Cardiac muscle cell (in vitro differentiated cells and primary cell): ENCODE measurements around the gene PRRT4. TPM values are rescaled to one million over a fixed set of nuclear protein-coding genes. Genes with fewer than 3 reads are reported as not detected.

Experiments
- DNase-seq, 2 donors: peaks; one replicate each; pipeline versions ENCODE4 v3.0.0 to v3.0.0-alpha.2; 2010 to 2017; ENCODE audit warnings: low read depth in 1 of 2, low spot score in 1 of 2
- H3K27ac ChIP-seq: fragments of 200-600 bp; sonication (generic); 2 replicates; pipeline ENCODE4 v1.5.1; 2016
- H3K27me3 ChIP-seq: fragments of 200-600 bp; sonication (generic); 2 replicates; pipeline ENCODE4 v1.6.0; 2016; ENCODE audit warnings: control low read depth
- H3K36me3 ChIP-seq: fragments of 200-600 bp; sonication (generic); 2 replicates; pipeline ENCODE4 v1.5.1; 2016; ENCODE audit warnings: control low read depth
- H3K4me1 ChIP-seq: fragments of 200-600 bp; sonication (generic); 2 replicates; pipeline ENCODE4 v1.8.1; 2017; ENCODE audit warnings: low read depth, mild to moderate bottlenecking, mixed run types
- H3K4me3 ChIP-seq: fragments of 200-600 bp; sonication (generic); 2 replicates; pipeline ENCODE4 v1.5.1; 2016; ENCODE audit warnings: mild to moderate bottlenecking
- H3K9me3 ChIP-seq: fragments of 200-600 bp; sonication (generic); 2 replicates; pipeline ENCODE4 v1.5.1; 2017; ENCODE audit warnings: low read depth, mild to moderate bottlenecking, control low read depth
- polyA plus RNA-seq: library from polyadenylated mRNA; unstranded; fragments of >200 nt; fragmentation: Nextera tagmentation; extraction: Ambion mirVana; gene quantifications from 2 replicates; pipeline ENCODE4 v1.2.1, GENCODE V29; 2016
- total RNA-seq: library from RNA; depleted of rRNA; stranded (reverse); fragments of >200 nt; gene quantifications from 2 replicates; pipeline ENCODE4 v1.2.3, GENCODE V29; 2016
- TF ChIP-seq, protein P1 (sequence below): IDR thresholded peaks from 2 replicates; pipeline ENCODE4 v1.5.1; 2012; ENCODE audit warnings: low read depth, mild to moderate bottlenecking, low read length

PRRT4 gene
- total and polyA plus RNA-seq, 2 experiments from 2014 or later = 13.2 to 26.6 TPM

DNA sequence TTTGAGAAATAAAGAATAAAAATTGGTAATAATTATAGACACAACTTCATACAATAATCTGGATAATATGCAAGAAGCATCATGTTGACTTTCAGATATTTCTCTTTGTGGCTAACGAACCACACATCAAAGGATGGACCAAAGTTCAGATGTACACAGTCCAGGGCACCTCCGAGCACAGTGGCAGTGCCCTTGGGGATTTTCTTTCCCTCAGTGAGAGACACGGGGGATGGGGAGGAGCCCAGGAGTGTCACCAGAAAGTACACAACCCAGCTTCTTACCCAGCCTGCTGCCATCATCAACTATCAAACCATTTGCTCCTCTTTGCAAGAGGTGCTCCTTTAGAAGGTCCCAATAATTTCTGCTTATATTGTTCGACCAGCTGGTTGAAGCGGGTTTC, 51.0 kb downstream of the PRRT4 start:
- H3K27me3 ChIP-seq = no peaks in the 10 kb centered on the region
- H3K4me3 ChIP-seq = no peak overlapping the region
- TF ChIP-seq, protein P1, sequence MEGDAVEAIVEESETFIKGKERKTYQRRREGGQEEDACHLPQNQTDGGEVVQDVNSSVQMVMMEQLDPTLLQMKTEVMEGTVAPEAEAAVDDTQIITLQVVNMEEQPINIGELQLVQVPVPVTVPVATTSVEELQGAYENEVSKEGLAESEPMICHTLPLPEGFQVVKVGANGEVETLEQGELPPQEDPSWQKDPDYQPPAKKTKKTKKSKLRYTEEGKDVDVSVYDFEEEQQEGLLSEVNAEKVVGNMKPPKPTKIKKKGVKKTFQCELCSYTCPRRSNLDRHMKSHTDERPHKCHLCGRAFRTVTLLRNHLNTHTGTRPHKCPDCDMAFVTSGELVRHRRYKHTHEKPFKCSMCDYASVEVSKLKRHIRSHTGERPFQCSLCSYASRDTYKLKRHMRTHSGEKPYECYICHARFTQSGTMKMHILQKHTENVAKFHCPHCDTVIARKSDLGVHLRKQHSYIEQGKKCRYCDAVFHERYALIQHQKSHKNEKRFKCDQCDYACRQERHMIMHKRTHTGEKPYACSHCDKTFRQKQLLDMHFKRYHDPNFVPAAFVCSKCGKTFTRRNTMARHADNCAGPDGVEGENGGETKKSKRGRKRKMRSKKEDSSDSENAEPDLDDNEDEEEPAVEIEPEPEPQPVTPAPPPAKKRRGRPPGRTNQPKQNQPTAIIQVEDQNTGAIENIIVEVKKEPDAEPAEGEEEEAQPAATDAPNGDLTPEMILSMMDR = no peak
- no peak overlapping the region for H3K27ac ChIP-seq
- H3K4me1 ChIP-seq = no peaks in the 10 kb centered on the region
- peaks cover 55% of the 10 kb centered on the region for H3K36me3 ChIP-seq
- H3K9me3 ChIP-seq = no peaks in the 10 kb centered on the region
- no peak for DNase-seq

DNA sequence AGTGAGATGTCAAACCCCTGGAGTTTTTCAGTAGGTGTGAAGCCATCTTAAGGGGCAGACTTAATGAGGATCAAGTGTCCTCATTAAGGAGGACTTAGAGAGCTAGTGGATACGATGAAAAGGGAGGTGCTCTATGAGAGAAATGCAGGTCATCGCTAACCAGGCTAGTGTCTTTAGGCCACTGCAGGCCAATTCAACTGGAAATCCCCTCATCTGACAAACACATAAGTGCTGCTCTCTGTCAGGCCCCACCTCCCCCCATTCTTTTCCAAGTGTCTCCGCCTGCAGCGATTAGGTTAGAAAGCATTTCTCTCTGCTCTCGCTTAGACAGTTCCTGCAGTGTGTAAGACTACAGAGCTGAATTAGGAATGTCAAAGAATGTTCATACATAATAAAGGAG, 51.5 kb downstream of the PRRT4 start:
- Histone ChIP-seq H3K27ac (no peak overlapping the region), H3K4me3 (no peak overlapping the region), H3K4me1 (no peaks in the 10 kb centered on the region), H3K36me3 (peaks cover 51% of the 10 kb centered on the region), H3K27me3 (no peaks in the 10 kb centered on the region), H3K9me3 (no peaks in the 10 kb centered on the region)
- TF ChIP-seq, protein P1 = no peak
- peak in 1 of 2 donors; percentile 18 for DNase-seq

DNA sequence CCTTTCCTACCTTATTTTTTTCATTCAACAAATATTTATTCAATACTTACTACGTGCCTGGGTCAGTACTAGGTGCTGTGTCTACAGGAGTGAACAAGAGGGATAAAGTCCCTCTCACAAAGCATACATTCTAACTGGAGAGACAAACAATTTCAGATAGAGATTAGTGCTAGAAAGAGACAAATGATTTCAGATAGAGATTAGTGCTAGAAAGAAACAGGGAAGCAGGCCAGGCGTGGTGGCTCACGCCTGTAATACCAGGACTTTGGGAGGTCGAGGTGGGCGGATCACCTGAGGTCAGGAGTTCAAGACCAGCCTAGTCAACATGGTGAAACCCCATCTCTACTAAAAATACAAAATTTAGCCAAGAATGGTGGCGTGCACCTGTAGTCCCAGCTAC, 52.4 kb downstream of the PRRT4 start:
- Histone ChIP-seq H3K4me3 (no peak overlapping the region), H3K27me3 (no peaks in the 10 kb centered on the region), H3K27ac (no peak overlapping the region), H3K36me3 (peaks cover 43% of the 10 kb centered on the region), H3K4me1 (no peaks in the 10 kb centered on the region), H3K9me3 (no peaks in the 10 kb centered on the region)
- no peak for DNase-seq
- TF ChIP-seq, protein P1 = no peak

DNA sequence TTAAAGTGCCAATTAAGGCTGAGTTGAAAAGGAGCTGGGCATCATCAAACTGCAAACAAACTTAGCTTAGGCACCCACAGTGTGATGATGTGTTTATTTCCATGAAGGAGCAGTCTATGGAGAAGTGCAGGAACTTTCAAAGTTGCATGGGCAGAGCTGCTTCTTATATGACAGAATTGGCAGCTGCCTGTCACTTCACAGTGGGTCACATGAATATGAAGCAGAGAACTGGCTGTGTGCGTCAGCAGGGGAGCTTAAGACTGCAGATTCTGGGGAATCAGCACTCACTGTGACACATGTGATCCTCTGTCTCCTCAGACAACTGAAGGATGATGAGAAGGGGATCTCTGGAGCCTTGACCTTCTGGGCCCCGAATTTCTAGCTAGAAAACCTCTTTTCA, 54.4 kb downstream of the PRRT4 start:
- no peaks in the 10 kb centered on the region for H3K27me3 ChIP-seq
- H3K27ac ChIP-seq = no peak overlapping the region
- no peaks in the 10 kb centered on the region for H3K9me3 ChIP-seq
- no peak for DNase-seq
- no peaks in the 10 kb centered on the region for H3K4me1 ChIP-seq
- peaks cover 36% of the 10 kb centered on the region for H3K36me3 ChIP-seq
- no peak overlapping the region for H3K4me3 ChIP-seq
- TF ChIP-seq, protein P1 = no peak

DNA sequence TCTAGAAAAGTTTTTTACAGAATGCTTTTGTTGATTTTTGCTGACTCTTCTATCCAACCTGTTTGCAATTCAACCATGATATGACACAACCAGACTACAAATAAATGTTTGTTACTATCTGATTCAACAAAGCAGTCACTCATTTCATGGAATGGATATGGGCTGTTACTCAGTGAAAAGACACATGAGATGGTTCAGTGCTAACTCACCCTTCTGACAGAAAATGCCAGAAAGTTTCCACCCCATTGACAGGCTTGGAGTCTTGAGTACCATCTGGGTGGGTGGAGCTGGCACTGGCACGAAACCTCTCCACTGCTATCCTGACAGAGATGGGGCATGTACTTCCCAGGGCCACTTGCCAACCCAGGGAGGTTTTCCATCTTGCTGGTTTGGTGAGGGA, 57.3 kb downstream of the PRRT4 start:
- Histone ChIP-seq H3K4me3 (no peak overlapping the region), H3K36me3 (peaks cover 17% of the 10 kb centered on the region), H3K27ac (no peak overlapping the region), H3K9me3 (no peaks in the 10 kb centered on the region), H3K27me3 (no peaks in the 10 kb centered on the region), H3K4me1 (no peaks in the 10 kb centered on the region)
- DNase-seq = no peak
- TF ChIP-seq, protein P1 = no peak

DNA sequence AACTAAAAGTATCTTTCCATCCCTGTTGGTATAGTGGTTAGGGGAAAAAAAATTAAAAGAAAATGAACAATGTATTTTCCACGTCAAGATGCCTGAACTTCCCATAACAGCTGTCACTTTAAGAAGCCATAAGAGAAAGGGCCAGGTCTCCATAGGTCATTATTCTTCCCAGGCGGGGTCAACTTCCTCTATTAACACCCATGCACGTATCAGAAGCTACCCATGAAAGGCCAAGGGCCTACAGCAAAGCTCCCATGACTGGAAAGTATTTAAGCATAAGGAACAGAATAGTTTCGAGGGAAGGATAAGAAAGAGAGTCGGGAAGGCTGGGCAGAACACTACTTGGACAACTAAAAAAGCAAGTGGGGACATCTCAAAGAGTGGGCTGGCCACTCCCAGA, 57.8 kb downstream of the PRRT4 start:
- H3K27ac ChIP-seq = no peak overlapping the region
- no peaks in the 10 kb centered on the region for H3K9me3 ChIP-seq
- no peaks in the 10 kb centered on the region for H3K4me1 ChIP-seq
- no peak overlapping the region for H3K4me3 ChIP-seq
- no peak for DNase-seq
- TF ChIP-seq, protein P1 = no peak
- H3K27me3 ChIP-seq = no peaks in the 10 kb centered on the region
- H3K36me3 ChIP-seq = peaks cover 17% of the 10 kb centered on the region
